GM18520 (cell line): ENCODE results near the gene APOL5.
"Not testable (repeated sequence)": the region's sequence is repeated elsewhere in the genome, so short reads cannot be mapped to it uniquely, and the experiment has no call there.

Experiments
- ATAC-seq: cut with Tn5 transposase; IDR thresholded peaks from one replicate; pipeline ENCODE4 v1.9.1; 2021; ENCODE audit not compliant: unreplicated experiment

Gene APOL5

GRCh38 chr22:35708917-35709316, 8.8 kb upstream of the APOL5 start:
- ATAC-seq = no peak

GRCh38 chr22:35711336-35711735, 6.3 kb upstream of the APOL5 start:
- no peak for ATAC-seq

GRCh38 chr22:35712672-35713071, 5.0 kb upstream of the APOL5 start:
- no peak for ATAC-seq

DNA sequence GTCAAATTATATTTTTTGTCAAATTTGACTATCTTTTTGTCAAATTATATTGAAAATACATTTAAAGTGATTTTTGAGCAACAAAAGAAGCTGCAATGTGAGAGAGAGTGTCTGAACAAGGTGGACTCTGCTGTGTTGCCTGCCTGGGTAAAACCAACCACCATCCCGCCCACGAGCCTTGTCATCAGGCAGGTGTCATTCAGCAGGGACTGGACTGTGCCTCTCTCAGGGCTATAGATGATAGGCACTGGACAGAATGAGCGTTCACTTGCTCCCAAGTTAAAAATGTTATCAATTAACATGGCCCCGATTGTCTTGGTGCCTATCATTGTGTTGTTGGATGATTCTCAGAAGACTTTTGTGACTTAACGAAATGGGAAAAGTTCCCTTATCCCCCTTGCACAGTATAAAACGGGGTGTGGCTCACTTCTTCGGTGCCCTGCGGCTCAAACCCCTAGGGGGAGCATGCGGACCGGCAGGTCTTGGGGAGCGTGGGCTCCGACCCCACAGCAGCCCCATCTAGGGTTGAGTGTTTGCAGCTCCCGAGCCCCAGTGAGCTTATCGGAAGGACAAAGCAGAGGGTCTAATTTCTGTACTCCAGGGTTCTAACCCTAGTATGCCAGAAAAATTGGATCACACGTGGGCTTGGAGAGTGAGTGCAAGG, 1.7 kb downstream of the APOL5 start:
- ATAC-seq = no peak

- ATAC-seq = no peak
Observed at GRCh38 chr22:35721960-35722359, 4.3 kb downstream of the APOL5 start.

- no peak for ATAC-seq
Observed at GRCh38 chr22:35725521-35725920, 7.8 kb downstream of the APOL5 start.

DNA sequence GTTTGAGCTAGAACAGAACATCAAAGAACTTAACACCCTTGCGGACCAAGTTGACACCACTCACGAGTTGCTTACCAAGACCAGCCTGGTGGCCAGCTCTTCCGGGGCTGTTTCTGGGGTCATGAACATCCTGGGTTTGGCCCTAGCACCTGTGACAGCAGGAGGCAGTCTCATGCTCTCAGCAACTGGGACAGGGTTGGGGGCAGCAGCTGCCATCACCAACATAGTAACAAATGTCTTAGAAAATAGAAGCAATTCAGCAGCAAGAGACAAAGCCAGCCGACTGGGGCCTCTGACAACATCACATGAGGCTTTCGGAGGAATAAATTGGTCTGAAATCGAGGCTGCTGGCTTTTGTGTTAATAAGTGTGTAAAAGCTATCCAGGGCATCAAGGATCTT, 8.7 kb downstream of the APOL5 start:
- no peak for ATAC-seq

DNA sequence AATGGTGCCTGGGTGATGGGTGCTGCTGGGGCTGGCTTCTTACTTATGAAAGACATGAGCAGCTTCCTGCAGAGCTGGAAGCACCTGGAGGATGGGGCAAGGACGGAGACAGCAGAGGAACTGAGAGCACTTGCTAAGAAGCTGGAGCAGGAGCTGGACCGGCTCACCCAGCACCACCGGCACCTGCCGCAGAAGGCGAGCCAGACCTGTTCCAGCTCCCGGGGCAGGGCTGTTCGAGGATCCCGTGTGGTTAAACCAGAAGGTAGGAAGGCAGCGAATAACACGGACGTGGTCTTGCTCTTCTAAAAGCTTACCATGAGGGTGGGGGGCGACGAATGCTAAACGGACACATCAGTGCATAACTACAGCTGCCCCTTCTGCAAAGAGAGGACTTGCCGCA, 9.3 kb downstream of the APOL5 start:
- no peak for ATAC-seq

DNA sequence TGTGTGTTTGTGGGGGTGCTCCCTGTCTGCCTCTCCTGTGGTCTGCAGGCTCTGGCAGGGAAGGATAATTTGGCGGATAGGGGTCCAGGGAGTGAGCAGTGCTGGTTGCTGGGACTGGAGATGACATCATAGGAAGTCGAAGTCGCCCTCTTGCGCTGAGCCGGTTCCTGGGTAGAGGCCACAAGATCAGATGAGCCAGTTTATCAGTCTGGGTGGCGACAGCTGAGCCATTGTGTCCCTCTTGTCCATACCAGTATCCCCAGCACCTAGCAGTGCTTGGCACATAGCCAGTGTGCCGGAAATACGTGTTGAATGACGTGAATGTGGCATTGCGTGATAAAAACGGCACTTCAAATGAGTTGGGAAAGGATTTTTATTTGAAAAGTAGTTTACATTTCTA, 9.8 kb downstream of the APOL5 start:
- no peak for ATAC-seq

DNA sequence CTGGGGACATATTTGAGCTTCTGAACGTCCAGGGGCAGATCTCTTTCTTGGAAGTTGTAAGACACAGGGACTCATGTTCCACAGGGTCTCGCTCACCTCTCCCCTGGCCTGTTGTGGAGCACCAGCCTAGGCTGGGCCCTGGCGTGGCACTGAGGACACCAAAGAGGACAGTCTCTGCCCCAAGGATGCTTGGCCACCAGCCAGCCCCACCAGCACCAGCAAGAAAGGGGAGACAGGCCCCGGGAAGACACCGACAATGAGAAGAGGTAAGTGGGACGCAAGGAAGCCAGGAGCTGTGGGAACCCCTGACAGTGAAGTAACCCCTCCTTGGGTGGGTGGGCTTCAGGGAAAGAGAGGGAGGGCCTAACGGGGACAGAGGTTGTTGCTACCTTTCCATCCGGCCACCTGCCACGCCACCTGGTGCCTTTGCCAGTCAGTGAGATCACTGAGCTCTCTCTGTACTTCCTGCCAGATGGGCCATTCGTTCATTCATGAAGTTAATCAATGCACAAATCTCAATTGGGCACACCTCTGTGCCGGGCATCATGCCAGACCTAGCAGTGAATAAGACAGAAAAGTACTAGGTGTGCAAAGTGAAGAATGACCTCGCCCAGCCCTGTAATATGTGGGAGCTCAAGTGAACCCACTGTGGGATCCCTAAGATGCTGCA, 11.1 kb downstream of the APOL5 start:
- no peak for ATAC-seq

DNA sequence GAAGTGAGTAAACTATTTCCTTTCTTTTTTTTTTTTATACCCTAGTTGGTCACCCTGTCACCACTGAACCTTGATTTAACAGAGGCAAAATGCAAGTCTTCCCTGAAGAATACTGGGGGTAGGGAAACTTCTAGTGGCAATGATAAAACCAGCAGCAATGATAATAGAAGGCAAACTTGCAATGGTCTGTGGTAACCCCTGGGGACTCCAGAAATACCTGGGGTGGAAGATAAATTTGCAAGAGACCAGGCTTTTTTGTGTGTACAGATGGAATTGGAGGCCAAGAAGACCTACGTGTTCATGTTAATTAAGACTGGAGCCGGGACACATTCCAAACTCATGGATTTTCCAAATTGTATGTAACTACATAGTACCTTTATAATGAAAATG, 11.6 kb downstream of the APOL5 start:
- ATAC-seq = no peak

GRCh38 chr22:35731321-35731720, 13.6 kb downstream of the APOL5 start:
- ATAC-seq = no peak

GRCh38 chr22:35732116-35732515, 14.4 kb downstream of the APOL5 start:
- ATAC-seq = no peak

GRCh38 chr22:35733036-35733435, 15.4 kb downstream of the APOL5 start:
- ATAC-seq = no peak

DNA sequence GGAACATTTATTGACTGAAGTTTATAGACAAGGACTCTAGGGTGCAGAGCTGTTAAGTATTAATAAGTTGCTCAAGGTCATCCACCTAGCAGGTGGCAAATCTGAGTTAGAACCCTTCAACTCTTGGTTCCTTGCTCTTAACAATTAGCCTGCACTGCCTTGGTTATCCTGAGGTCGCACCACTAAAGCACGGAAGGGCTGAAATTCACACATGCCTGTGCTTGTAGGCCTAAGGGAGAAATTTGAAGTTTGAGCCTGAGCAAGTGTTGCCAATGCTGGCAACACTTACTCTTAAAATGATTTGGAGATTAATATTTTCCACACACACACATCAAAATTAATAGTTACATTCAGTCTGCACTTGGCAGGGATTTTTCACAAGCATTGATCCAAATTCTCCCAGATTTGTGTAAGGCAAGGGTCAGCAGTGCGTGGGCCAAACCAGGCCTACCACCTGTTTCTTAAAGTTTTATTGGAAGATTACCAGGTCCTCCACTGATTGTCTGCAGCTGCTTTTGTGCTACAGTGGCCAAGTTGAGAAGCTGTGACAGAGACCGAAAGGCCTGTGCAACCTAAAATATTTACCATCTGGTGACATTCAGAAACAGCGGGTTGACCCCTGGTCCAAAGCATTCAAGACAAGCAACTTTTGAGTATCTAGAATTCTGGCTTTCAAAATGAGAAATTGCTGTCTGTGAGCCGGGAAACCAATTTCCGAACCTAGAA, 16.3 kb downstream of the APOL5 start:
- no peak for ATAC-seq

GRCh38 chr22:35734517-35734827, 16.8 kb downstream of the APOL5 start:
- no peak for ATAC-seq

DNA sequence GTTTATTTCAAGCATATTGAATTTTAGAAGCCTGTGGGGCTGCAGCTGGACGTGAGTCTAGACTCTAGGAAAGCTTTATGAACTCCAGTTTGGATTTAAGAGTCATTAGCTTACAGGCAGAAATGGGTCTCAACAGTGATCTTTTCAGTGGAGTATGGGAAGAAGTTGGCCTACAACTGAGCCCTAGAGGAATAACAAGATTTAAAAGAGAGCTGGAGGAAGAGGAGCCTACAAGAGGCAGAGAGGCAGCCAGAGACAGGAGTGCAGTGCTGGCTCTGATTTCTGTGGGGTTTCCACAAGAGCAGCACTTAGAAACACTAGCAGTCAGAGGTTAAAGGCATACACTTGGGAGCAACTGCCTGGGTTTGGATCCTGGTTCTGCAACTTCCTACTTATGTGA, 17.9 kb downstream of the APOL5 start:
- no peak for ATAC-seq

DNA sequence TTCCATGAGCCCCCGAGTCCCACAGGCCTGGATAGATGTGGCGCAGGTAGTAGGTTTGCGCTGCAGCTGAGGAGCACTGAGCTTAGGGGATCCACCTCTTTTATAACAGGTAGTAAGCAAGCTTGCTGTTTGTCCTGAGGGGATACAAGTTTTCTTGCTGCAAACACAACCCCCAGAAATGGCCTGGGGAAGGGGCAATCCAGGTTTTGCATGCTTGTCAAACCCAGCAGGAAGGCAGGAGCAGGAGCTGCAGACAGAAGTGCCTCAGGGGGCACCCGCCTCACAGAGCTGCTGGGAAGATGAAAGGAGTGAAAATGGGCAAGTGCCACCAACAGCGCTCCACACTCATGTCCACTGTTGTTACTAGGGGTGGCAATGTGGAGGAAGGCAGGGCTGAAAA, 18.5 kb downstream of the APOL5 start:
- ATAC-seq = no peak

GRCh38 chr22:35736701-35737100, 19.0 kb downstream of the APOL5 start:
- ATAC-seq = no peak

DNA sequence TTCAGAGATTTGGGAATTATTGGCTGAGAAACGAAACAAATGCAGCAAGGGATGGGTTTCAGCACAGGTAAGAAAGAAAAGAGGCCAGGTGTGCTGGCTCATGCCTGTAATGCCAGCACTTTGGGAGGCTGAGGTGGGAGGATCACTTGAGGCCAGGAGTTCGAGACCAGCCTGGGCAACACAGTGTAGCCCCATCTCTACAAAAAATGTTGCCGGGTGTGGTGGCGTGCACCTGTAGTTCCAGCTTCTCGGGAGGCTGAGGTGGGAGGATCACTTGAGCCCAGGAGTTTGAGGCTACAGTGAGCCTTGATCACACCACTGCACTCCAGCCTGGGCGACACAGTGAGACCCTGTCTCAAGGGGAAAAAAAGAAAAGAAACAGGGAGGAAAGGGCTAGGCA, 20.2 kb downstream of the APOL5 start:
- not testable (repeated sequence) for ATAC-seq

DNA sequence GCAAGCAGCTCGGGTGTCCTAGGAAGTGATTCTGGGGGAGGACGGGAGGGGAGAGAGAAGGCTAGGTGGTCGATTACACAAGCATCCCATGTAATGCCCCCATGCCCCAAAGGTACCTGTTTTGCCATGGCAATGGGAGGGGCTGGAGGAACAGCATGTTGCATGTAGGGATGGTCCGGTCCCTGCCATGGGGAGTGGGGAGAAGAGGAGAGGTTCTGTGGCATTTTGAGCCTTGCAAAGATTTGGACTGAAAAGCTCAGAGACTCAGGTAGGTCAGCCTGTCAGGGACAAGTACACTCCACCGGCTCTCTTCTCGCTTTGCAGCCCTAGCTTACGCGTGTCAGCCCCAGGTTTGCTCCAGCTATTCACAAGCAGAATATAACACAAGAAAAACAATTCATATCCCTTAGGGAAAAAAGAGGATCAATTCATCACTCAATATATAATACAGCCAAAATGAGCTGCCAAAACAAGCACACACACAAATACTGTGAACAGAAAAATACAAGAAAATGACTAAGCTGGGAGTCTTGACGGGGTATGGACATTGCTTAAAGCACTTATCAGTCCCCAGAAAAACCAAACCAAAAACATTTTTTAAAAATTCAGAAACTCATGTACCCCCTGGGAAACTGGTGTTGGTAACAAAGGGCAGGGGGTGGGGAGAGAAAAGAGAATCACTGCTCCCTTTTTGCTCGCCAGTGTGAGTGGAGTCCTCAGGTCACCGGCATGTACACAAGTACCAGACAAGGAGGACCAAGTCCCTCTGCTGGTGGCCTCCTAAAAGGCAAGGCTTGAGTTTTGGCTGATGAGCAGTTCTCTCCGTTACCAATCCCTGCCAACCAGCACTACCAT, 21.6 kb downstream of the APOL5 start:
- no peak for ATAC-seq
